Endometrial microvascular endothelial cells (primary cell): ENCODE data around the gene SPIRE2. TPM values are rescaled to one million over a fixed set of nuclear protein-coding genes. Genes with fewer than 3 reads are reported as not detected.
"Not testable (repeated sequence)": the region's sequence is repeated elsewhere in the genome, so short reads cannot be mapped to it uniquely, and the experiment has no call there.

Experiments used
- in situ Hi-C: cut with HindIII; loops from 2 replicates; pipeline ENCODE4 v1.10.0; 2017; ENCODE audit warnings: low sequenced_read_pairs, low pct_unique_long_range_greater_than_20kb; ENCODE audit errors: inconsistent ontology term
- total RNA-seq: library from RNA; depleted of rRNA; stranded (reverse); fragments of >200 nt; gene quantifications from one replicate; pipeline ENCODE4 v1.2.3, GENCODE V29; 2015; ENCODE audit errors: inconsistent ontology term

The SPIRE2 gene
- total RNA-seq, 1 donor from 2014 or later = 0.19 TPM

- in situ Hi-C loops = no loop called here
Measured at GRCh38 chr16:89855301-89855945, 27.1 kb downstream of the SPIRE2 start.

GRCh38 chr16:89855986-89856385 lies 27.7 kb downstream of the SPIRE2 start:
- in situ Hi-C loops = no loop called here

GRCh38 chr16:89858973-89859614 lies 30.8 kb downstream of the SPIRE2 start:
- in situ Hi-C loops = no loop called here

GRCh38 chr16:89859615-89860007 lies 31.3 kb downstream of the SPIRE2 start:
- in situ Hi-C loops = no loop called here

- in situ Hi-C loops = no loop called here
Measured at GRCh38 chr16:89860747-89861304, 32.6 kb downstream of the SPIRE2 start.

- in situ Hi-C loops = no loop called here
Measured at GRCh38 chr16:89861648-89862047, 33.4 kb downstream of the SPIRE2 start.

- in situ Hi-C loops = no loop called here
Measured at GRCh38 chr16:89862732-89863131, 34.5 kb downstream of the SPIRE2 start.

- in situ Hi-C loops = no loop called here
Measured at GRCh38 chr16:89863741-89864526, 35.7 kb downstream of the SPIRE2 start.

GRCh38 chr16:89864527-89864820 lies 36.2 kb downstream of the SPIRE2 start:
- in situ Hi-C loops = no loop called here

GRCh38 chr16:89867918-89868317 lies 39.6 kb downstream of the SPIRE2 start:
- in situ Hi-C loops = no loop called here

- in situ Hi-C loops = no loop called here
Measured at GRCh38 chr16:89869911-89870310, 41.6 kb downstream of the SPIRE2 start.

GRCh38 chr16:89870440-89870839 lies 42.2 kb downstream of the SPIRE2 start:
- in situ Hi-C loops = no loop called here

GRCh38 chr16:89871895-89872294 lies 43.6 kb downstream of the SPIRE2 start:
- in situ Hi-C loops = no loop called here

- in situ Hi-C loops = no loop called here
Measured at GRCh38 chr16:89873109-89873971, 45.1 kb downstream of the SPIRE2 start, which contains the start of gene TCF25. TSS of gene TCF25 (plus strand) at chr16:89873592. CDS start at chr16:89873668, 76 bp downstream.

- in situ Hi-C loops = no loop called here
Measured at GRCh38 chr16:89873972-89874689, 45.9 kb downstream of the SPIRE2 start.

GRCh38 chr16:89879123-89879522 lies 50.8 kb downstream of the SPIRE2 start:
- in situ Hi-C loops = not testable (repeated sequence)

- in situ Hi-C loops = no loop called here
Measured at GRCh38 chr16:89880477-89881367, 52.4 kb downstream of the SPIRE2 start.
